DND-41 (cell line): ENCODE results near the gene DHDDS.

Source experiments
- CTCF ChIP-seq: IDR thresholded peaks from 2 replicates; pipeline ENCODE4 v1.5.1; 2012; ENCODE audit warnings: borderline replicate concordance, low read length, moderate library complexity, mild to moderate bottlenecking; ENCODE audit not compliant: poor library complexity, severe bottlenecking; ENCODE audit errors: extremely low read depth
- EZH2 ChIP-seq: IDR thresholded peaks from 3 replicates; pipeline ENCODE4 v1.6.1; 2012; ENCODE audit warnings: borderline replicate concordance, low read depth, mild to moderate bottlenecking, moderate library complexity, low read length, inconsistent platforms; ENCODE audit not compliant: severe bottlenecking

DNA sequence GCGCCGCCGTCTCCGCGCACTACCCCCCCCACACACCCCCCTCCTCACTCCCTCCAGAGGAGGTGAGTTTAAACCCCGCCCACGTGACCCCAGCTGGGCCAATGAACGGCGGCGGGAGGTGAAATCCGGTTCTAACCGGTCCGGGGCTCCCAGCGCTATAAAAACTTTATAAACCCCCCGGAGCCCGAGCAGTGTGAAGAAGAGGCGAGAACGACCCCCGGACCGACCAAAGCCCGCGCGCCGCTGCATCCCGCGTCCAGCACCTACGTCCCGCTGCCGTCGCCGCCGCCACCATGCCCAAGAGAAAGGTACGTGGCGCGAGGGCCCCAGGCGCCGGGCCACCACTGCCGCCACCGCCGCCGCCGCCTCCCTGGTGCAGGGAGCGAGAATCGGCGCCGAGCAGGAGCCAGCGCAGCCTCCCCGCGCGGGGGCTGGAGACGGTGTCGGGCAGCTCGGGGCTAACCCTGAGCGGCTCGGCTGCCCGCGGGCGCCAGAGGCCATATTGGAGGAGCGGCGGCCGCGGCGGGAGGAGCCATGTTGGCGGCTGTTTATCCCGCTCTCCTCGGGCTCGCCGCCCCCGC is 40.3 kb downstream of the DHDDS start, which contains the start of gene HMGN2:
- TF ChIP-seq CTCF (no peak), EZH2 (no peak)
